Measurements from ENCODE around the gene ANKRD23. TPM values are rescaled to one million over a fixed set of nuclear protein-coding genes. Genes with fewer than 3 reads are reported as not detected.
A peak's percentile ranks its signal among the peaks of the same experiment; 100 is the strongest.

ANKRD23 gene
- polyA plus RNA-seq, 1 donor from 2014 or later, result 12.1 TPM

DNA sequence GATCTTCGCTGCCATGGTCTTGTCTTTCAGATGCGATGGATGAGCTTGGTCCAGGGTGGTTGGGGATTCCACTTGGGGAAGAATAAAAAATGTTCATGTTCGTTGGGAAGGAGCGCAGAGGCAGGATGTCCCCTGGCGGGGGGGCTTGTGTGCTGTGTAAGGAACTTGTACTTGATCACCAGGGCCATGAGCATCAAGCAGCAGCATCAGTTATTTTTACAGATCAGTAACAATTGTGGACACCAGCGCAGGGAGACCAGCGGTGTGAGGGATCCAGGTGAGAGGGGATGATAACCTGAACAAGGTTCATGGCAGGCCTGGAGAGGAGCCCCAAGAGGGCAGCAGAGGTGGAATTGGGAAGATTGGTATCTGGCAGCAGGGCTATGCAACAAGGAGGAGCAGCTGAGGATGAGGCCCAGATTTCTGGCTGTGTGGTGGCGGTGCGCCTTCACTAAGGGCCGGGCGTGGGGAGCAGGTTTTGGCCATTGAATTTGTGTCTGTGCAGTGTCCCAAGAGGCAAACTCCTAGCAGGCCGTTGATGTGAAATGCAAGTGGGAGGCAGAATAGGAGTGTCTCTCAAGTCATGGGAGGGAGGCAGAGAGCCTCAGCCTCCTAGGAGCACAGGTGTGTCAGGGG, 23.8 kb downstream of the ANKRD23 start:
- H3K9me3 ChIP-seq (ENCODE audit: low read length), result no peaks in the 10 kb centered on the region
- peaks cover 32% of the 10 kb centered on the region for H3K79me2 ChIP-seq (replicated peaks; ENCODE audit: insufficient read depth, low read length)
- no peaks in the 10 kb centered on the region for H3K9me2 ChIP-seq (ENCODE audit: insufficient read depth, low read length)
- no peaks in the 10 kb centered on the region for H4K20me1 ChIP-seq (ENCODE audit: insufficient read depth)
- TF ChIP-seq SMC3 (conservative IDR thresholded peaks at IDR 0.05; ENCODE audit: poor library complexity), result no peak
- TF ChIP-seq, protein P1, sequence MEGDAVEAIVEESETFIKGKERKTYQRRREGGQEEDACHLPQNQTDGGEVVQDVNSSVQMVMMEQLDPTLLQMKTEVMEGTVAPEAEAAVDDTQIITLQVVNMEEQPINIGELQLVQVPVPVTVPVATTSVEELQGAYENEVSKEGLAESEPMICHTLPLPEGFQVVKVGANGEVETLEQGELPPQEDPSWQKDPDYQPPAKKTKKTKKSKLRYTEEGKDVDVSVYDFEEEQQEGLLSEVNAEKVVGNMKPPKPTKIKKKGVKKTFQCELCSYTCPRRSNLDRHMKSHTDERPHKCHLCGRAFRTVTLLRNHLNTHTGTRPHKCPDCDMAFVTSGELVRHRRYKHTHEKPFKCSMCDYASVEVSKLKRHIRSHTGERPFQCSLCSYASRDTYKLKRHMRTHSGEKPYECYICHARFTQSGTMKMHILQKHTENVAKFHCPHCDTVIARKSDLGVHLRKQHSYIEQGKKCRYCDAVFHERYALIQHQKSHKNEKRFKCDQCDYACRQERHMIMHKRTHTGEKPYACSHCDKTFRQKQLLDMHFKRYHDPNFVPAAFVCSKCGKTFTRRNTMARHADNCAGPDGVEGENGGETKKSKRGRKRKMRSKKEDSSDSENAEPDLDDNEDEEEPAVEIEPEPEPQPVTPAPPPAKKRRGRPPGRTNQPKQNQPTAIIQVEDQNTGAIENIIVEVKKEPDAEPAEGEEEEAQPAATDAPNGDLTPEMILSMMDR (IDR thresholded peaks at IDR 0.05; ENCODE audit: poor library complexity, severe bottlenecking), result peak; percentile 11
- H3F3A ChIP-seq (ENCODE audit: insufficient read depth, low read length, poor library complexity, severe bottlenecking), result no peaks in the 10 kb centered on the region
- no peak overlapping the region for H3K4me2 ChIP-seq (ENCODE audit: low read length)
- peak overlapping the region; percentile 75 for H3K4me3 ChIP-seq (ENCODE audit: low read length)
- H3K27me3 ChIP-seq (ENCODE audit: insufficient read depth, low read depth, low read length), result no peaks in the 10 kb centered on the region
- H3K36me3 ChIP-seq (ENCODE audit: insufficient read depth, low read length), result no peaks in the 10 kb centered on the region
- no peak overlapping the region for H3K27ac ChIP-seq (ENCODE audit: low read length)
- H3K9ac ChIP-seq (ENCODE audit: low read length), result no peak overlapping the region
- H2AFZ ChIP-seq (ENCODE audit: low read depth, low read length), result no peak overlapping the region

DNA sequence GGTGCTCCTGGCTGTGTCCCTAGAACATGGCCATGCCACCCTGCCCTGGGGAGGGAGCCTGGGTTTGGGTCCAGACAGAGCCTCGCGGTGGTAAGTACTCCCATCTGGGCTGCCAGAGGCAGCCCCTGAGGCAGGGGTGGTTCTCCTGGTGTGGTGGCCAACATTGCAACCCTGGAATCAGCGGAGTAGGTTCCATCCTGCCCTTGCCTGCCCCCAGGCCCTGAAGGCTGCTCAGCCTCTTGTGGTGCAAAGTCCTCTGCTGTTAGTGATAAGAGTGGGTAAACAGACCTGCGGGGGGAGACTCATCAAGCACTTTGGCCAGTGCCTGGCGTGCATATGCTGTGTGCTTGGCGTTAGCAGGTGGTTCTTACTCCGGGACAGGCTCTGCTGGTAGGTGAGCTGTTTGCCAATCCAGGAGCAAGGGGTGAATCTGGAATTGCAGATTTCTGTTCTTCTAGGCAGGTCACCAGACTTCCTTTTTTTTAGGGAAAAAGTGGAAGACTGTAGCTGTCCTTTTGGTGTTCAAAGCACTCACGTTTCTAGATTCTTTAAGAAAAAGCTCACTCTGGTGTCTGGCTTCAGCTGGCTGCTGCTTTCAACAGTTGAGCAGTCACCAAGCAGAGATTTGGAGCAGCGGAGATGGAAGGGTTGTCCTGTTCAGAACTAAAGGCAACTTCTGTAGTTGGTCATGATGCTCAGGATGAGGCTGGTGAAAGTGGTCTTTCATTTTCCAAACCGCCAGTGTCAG, 24.5 kb downstream of the ANKRD23 start:
- TF ChIP-seq EP300 (conservative IDR thresholded peaks at IDR 0.05; ENCODE audit: poor library complexity, severe bottlenecking) (no peak), EZH2 (IDR thresholded peaks at IDR 0.05; ENCODE audit: borderline replicate concordance, insufficient read depth, low read length, poor library complexity, severe bottlenecking) (no peak), RAD21 (conservative IDR thresholded peaks at IDR 0.05) (no peak), MXI1 (conservative IDR thresholded peaks at IDR 0.05; ENCODE audit: poor library complexity, severe bottlenecking) (no peak), TAF1 (IDR thresholded peaks at IDR 0.05; ENCODE audit: low read depth) (no peak), SMC3 (conservative IDR thresholded peaks at IDR 0.05; ENCODE audit: poor library complexity) (no peak), POLR2AphosphoS5 (IDR thresholded peaks at IDR 0.05) (no peak)
- TF ChIP-seq, protein P1 (IDR thresholded peaks at IDR 0.05; ENCODE audit: poor library complexity, severe bottlenecking), result no peak
- TF ChIP-seq, protein P2, sequence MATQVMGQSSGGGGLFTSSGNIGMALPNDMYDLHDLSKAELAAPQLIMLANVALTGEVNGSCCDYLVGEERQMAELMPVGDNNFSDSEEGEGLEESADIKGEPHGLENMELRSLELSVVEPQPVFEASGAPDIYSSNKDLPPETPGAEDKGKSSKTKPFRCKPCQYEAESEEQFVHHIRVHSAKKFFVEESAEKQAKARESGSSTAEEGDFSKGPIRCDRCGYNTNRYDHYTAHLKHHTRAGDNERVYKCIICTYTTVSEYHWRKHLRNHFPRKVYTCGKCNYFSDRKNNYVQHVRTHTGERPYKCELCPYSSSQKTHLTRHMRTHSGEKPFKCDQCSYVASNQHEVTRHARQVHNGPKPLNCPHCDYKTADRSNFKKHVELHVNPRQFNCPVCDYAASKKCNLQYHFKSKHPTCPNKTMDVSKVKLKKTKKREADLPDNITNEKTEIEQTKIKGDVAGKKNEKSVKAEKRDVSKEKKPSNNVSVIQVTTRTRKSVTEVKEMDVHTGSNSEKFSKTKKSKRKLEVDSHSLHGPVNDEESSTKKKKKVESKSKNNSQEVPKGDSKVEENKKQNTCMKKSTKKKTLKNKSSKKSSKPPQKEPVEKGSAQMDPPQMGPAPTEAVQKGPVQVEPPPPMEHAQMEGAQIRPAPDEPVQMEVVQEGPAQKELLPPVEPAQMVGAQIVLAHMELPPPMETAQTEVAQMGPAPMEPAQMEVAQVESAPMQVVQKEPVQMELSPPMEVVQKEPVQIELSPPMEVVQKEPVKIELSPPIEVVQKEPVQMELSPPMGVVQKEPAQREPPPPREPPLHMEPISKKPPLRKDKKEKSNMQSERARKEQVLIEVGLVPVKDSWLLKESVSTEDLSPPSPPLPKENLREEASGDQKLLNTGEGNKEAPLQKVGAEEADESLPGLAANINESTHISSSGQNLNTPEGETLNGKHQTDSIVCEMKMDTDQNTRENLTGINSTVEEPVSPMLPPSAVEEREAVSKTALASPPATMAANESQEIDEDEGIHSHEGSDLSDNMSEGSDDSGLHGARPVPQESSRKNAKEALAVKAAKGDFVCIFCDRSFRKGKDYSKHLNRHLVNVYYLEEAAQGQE (IDR thresholded peaks at IDR 0.05; ENCODE audit: borderline replicate concordance), result no peak
- Histone ChIP-seq H3K36me3 (ENCODE audit: insufficient read depth, low read length) (no peaks in the 10 kb centered on the region), H3K9me2 (ENCODE audit: insufficient read depth, low read length) (no peaks in the 10 kb centered on the region), H3K79me2 (replicated peaks; ENCODE audit: insufficient read depth, low read length) (peaks cover 32% of the 10 kb centered on the region), H3K4me3 (ENCODE audit: low read length) (peak overlapping the region; percentile 75), H4K20me1 (ENCODE audit: insufficient read depth) (no peaks in the 10 kb centered on the region), H3K4me2 (ENCODE audit: low read length) (no peak overlapping the region), H3F3A (ENCODE audit: insufficient read depth, low read length, poor library complexity, severe bottlenecking) (no peaks in the 10 kb centered on the region), H3K9ac (ENCODE audit: low read length) (no peak overlapping the region), H3K27ac (ENCODE audit: low read length) (no peak overlapping the region), H3K9me3 (ENCODE audit: low read length) (no peaks in the 10 kb centered on the region), H2AFZ (ENCODE audit: low read depth, low read length) (no peak overlapping the region), H3K27me3 (ENCODE audit: insufficient read depth, low read depth, low read length) (no peaks in the 10 kb centered on the region)
